ENCODE results near the gene UBE2G2. TPM values are rescaled to one million over a fixed set of nuclear protein-coding genes. Genes with fewer than 3 reads are reported as not detected.

Gene UBE2G2
- total RNA-seq, 1 experiment from 2014 or later, result 121 TPM

DNA sequence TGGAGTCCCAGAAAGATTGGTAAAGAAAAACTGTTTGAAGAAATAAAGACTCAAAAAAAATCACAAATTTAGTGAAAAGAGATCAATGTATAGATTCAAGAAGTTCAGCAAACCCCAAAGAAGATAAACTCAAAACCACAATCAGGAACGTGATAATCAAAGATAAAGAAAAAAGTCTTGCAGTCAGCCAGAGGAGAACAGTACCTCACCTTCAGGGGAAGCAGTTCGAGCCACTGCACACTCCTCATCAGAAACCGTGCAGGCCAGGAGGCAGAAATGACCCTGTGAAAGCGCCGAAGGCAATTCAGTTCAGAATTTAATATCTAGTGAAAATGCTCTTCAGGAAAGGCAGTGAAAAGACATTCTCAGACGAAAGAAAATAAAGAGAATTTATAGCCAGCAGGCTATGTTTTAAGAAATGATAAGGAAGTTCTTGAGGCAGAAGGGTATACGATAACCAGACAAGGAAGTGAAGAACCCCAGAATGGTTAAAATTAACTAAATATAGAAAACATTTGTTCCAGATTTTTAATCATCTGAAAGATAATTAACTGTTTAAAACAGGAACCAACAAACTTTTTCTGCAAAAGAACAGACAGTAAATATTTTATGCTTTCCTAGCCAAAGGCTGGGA, 29.7 kb upstream of the UBE2G2 start:
- Histone ChIP-seq H2AK5ac (ENCODE audit: insufficient read length, low read length) (no peak overlapping the region), H3K23ac (ENCODE audit: insufficient read length, low read depth, low read length) (no peak overlapping the region), H3K9ac (ENCODE audit: extremely low read depth, insufficient read length, low read length) (no peak overlapping the region), H3K14ac (ENCODE audit: insufficient read depth, low read length) (no peak overlapping the region), H2BK120ac (ENCODE audit: low read depth, low read length, poor library complexity, severe bottlenecking) (no peak overlapping the region), H2AFZ (ENCODE audit: low read length) (no peak overlapping the region), H3K9me3 (ENCODE audit: control insufficient read depth, low read depth, low read length) (peaks cover 18% of the 10 kb centered on the region), H3K4me2 (ENCODE audit: insufficient read depth, insufficient read length, low read length) (no peak overlapping the region), H3K18ac (ENCODE audit: insufficient read length, low read depth, low read length) (no peak overlapping the region), H2BK15ac (ENCODE audit: low read depth, low read length) (no peak overlapping the region), H4K91ac (ENCODE audit: insufficient read length, low read depth, low read length) (no peak overlapping the region), H4K5ac (ENCODE audit: insufficient read length, low read depth, low read length) (no peak overlapping the region), H3K27ac (ENCODE audit: insufficient read length, low read depth, low read length) (no peak overlapping the region), H3K23me2 (ENCODE audit: insufficient read length, low read depth, low read length, poor library complexity, severe bottlenecking) (no peaks in the 10 kb centered on the region), H3K4ac (ENCODE audit: low read depth, low read length) (no peak overlapping the region), H3K4me1 (ENCODE audit: insufficient read depth, low read length) (no peaks in the 10 kb centered on the region), H3K56ac (ENCODE audit: insufficient read length, low read depth, low read length) (no peak overlapping the region), H3K79me1 (ENCODE audit: insufficient read depth, low read depth, low read length, poor library complexity, severe bottlenecking) (no peaks in the 10 kb centered on the region), H2BK20ac (ENCODE audit: low read depth, low read length, poor library complexity, severe bottlenecking) (no peak overlapping the region), H2BK12ac (ENCODE audit: insufficient read length, low read depth, low read length) (no peak overlapping the region), H3T11ph (ENCODE audit: low read length) (no peak overlapping the region), H4K8ac (replicated peaks; ENCODE audit: insufficient read length, low read depth, low read length) (no peak overlapping the region), H4K20me1 (ENCODE audit: control insufficient read depth, insufficient read depth, insufficient read length) (no peaks in the 10 kb centered on the region), H3K79me2 (ENCODE audit: insufficient read depth, low read length) (no peaks in the 10 kb centered on the region), H2BK5ac (ENCODE audit: insufficient read length, low read length) (no peak overlapping the region), H3K27me3 (ENCODE audit: insufficient read depth, low read length) (no peaks in the 10 kb centered on the region)
- H3K4me3 Mint-ChIP-seq, result no peak overlapping the region; a peak in 1 of 5 replicates
- H3K27ac Mint-ChIP-seq, result no peak overlapping the region
- no peak for DNase-seq
- peaks cover 26 to 32% of the 10 kb centered on the region in 2 experiments for H3K9me3 Mint-ChIP-seq
- no CpG with 5 or more reads among the region's 7 CpGs for WGBS (ENCODE audit: extremely low coverage, insufficient read length, low lambda C conversion rate)
- H3K4me1 Mint-ChIP-seq, result peaks cover 0 to 5% of the 10 kb centered on the region in 2 experiments; a peak in 2 of 4 replicates
- TF ChIP-seq, protein P1, sequence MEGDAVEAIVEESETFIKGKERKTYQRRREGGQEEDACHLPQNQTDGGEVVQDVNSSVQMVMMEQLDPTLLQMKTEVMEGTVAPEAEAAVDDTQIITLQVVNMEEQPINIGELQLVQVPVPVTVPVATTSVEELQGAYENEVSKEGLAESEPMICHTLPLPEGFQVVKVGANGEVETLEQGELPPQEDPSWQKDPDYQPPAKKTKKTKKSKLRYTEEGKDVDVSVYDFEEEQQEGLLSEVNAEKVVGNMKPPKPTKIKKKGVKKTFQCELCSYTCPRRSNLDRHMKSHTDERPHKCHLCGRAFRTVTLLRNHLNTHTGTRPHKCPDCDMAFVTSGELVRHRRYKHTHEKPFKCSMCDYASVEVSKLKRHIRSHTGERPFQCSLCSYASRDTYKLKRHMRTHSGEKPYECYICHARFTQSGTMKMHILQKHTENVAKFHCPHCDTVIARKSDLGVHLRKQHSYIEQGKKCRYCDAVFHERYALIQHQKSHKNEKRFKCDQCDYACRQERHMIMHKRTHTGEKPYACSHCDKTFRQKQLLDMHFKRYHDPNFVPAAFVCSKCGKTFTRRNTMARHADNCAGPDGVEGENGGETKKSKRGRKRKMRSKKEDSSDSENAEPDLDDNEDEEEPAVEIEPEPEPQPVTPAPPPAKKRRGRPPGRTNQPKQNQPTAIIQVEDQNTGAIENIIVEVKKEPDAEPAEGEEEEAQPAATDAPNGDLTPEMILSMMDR (conservative IDR thresholded peaks at IDR 0.05), result no peak
- H3K36me3 Mint-ChIP-seq (ENCODE audit: insufficient read depth in 1 of 3, low read depth in 3 of 3), result peaks cover 0 to 9% (median 7%) of the 10 kb centered on the region in 3 experiments; a peak in 4 of 7 replicates
- H3K27me3 Mint-ChIP-seq (ENCODE audit: low read depth), result peaks cover 30% of the 10 kb centered on the region

Measured in H9 (cell line).